Cardiac muscle cell (in vitro differentiated cells and primary cell): ENCODE results near the gene PRKAR1B. TPM values are rescaled to one million over a fixed set of nuclear protein-coding genes. Genes with fewer than 3 reads are reported as not detected.

ENCODE experiments used
- DNase-seq, 2 donors: peaks; one replicate each; pipeline versions ENCODE4 v3.0.0 to v3.0.0-alpha.2; 2010 to 2017; ENCODE audit warnings: low read depth in 1 of 2, low spot score in 1 of 2
- H3K27ac ChIP-seq: fragments of 200-600 bp; sonication (generic); 2 replicates; pipeline ENCODE4 v1.5.1; 2016
- H3K27me3 ChIP-seq: fragments of 200-600 bp; sonication (generic); 2 replicates; pipeline ENCODE4 v1.6.0; 2016; ENCODE audit warnings: control low read depth
- H3K36me3 ChIP-seq: fragments of 200-600 bp; sonication (generic); 2 replicates; pipeline ENCODE4 v1.5.1; 2016; ENCODE audit warnings: control low read depth
- H3K4me1 ChIP-seq: fragments of 200-600 bp; sonication (generic); 2 replicates; pipeline ENCODE4 v1.8.1; 2017; ENCODE audit warnings: low read depth, mild to moderate bottlenecking, mixed run types
- H3K4me3 ChIP-seq: fragments of 200-600 bp; sonication (generic); 2 replicates; pipeline ENCODE4 v1.5.1; 2016; ENCODE audit warnings: mild to moderate bottlenecking
- H3K9me3 ChIP-seq: fragments of 200-600 bp; sonication (generic); 2 replicates; pipeline ENCODE4 v1.5.1; 2017; ENCODE audit warnings: low read depth, mild to moderate bottlenecking, control low read depth
- CTCF ChIP-seq: IDR thresholded peaks from 2 replicates; pipeline ENCODE4 v1.5.1; 2012; ENCODE audit warnings: low read depth, mild to moderate bottlenecking, low read length
- polyA plus RNA-seq: library from polyadenylated mRNA; unstranded; fragments of >200 nt; fragmentation: Nextera tagmentation; extraction: Ambion mirVana; gene quantifications from 2 replicates; pipeline ENCODE4 v1.2.1, GENCODE V29; 2016
- total RNA-seq: library from RNA; depleted of rRNA; stranded (reverse); fragments of >200 nt; gene quantifications from 2 replicates; pipeline ENCODE4 v1.2.3, GENCODE V29; 2016

Gene PRKAR1B
- total and polyA plus RNA-seq, 2 experiments from 2014 or later = 32.8 to 40.2 TPM

- DNase-seq = no peak
- Histone ChIP-seq H3K4me3 (no peak overlapping the region), H3K9me3 (no peaks in the 10 kb centered on the region), H3K27me3 (no peaks in the 10 kb centered on the region), H3K36me3 (no peaks in the 10 kb centered on the region), H3K27ac (no peak overlapping the region), H3K4me1 (no peaks in the 10 kb centered on the region)
- no peak for TF ChIP-seq CTCF
These were observed 182.5 kb downstream of the PRKAR1B start for GRCh38 chr7:544338-545221.

- Histone ChIP-seq H3K27ac (no peak overlapping the region), H3K4me1 (no peaks in the 10 kb centered on the region), H3K4me3 (no peak overlapping the region), H3K36me3 (no peaks in the 10 kb centered on the region), H3K9me3 (no peaks in the 10 kb centered on the region), H3K27me3 (no peaks in the 10 kb centered on the region)
- no peak for TF ChIP-seq CTCF
- DNase-seq = no peak
These were observed 183.4 kb downstream of the PRKAR1B start for GRCh38 chr7:543501-544337.

- peak; percentile 51 to 85 for DNase-seq
- peaks cover 3% of the 10 kb centered on the region for H3K4me1 ChIP-seq
- no peaks in the 10 kb centered on the region for H3K27me3 ChIP-seq
- no peaks in the 10 kb centered on the region for H3K9me3 ChIP-seq
- no peak overlapping the region for H3K4me3 ChIP-seq
- TF ChIP-seq CTCF = no peak
- no peaks in the 10 kb centered on the region for H3K36me3 ChIP-seq
- peak overlapping the region; percentile 64 for H3K27ac ChIP-seq
These were observed 184.2 kb downstream of the PRKAR1B start for GRCh38 chr7:542713-543500.

GRCh38 chr7:542131-542712 is 184.9 kb downstream of the PRKAR1B start:
- H3K27ac ChIP-seq = no peak overlapping the region
- H3K27me3 ChIP-seq = no peaks in the 10 kb centered on the region
- no peak for DNase-seq
- H3K4me3 ChIP-seq = no peak overlapping the region
- peaks cover 3% of the 10 kb centered on the region for H3K4me1 ChIP-seq
- no peaks in the 10 kb centered on the region for H3K36me3 ChIP-seq
- no peaks in the 10 kb centered on the region for H3K9me3 ChIP-seq
- TF ChIP-seq CTCF = no peak

- H3K27me3 ChIP-seq = no peaks in the 10 kb centered on the region
- H3K4me1 ChIP-seq = peaks cover 3% of the 10 kb centered on the region
- H3K27ac ChIP-seq = no peak overlapping the region
- no peaks in the 10 kb centered on the region for H3K36me3 ChIP-seq
- H3K4me3 ChIP-seq = no peak overlapping the region
- no peak for TF ChIP-seq CTCF
- DNase-seq = no peak
- H3K9me3 ChIP-seq = no peaks in the 10 kb centered on the region
These were observed 185.4 kb downstream of the PRKAR1B start for GRCh38 chr7:541661-542060.
